DND-41 (cell line): Measurements from ENCODE around the gene FGF12.
"Not testable (repeated sequence)": the region's sequence is repeated elsewhere in the genome, so short reads cannot be mapped to it uniquely, and the experiment has no call there.

Experiments
- ATAC-seq: fragments of 200-7000 bp; cut with Tn5 transposase; 3 replicates; pipeline ENCODE4 v1.9.1; 2021; ENCODE audit warnings: low read depth; ENCODE audit not compliant: insufficient read depth
- DNase-seq: peaks from one replicate; pipeline ENCODE4 v3.0.0-alpha.2; 2020
- H2AFZ ChIP-seq: 2 replicates; pipeline ENCODE4 v1.6.0; 2012; ENCODE audit warnings: low read depth, low read length
- H3K27ac ChIP-seq: 2 replicates; pipeline ENCODE4 v1.5.1; 2012; ENCODE audit warnings: low read length, inconsistent platforms
- H3K27me3 ChIP-seq: fragments of 200-600 bp; sonication (generic); 2 replicates; pipeline ENCODE4 v1.6.0; 2012; ENCODE audit warnings: low read length, mild to moderate bottlenecking, inconsistent platforms; ENCODE audit not compliant: insufficient read depth, poor library complexity
- H3K36me3 ChIP-seq: 2 replicates; pipeline ENCODE4 v1.5.1; 2012; ENCODE audit warnings: low read length, inconsistent platforms; ENCODE audit not compliant: insufficient read depth
- H3K4me1 ChIP-seq: 2 replicates; pipeline ENCODE4 v1.5.1; 2012; ENCODE audit warnings: mild to moderate bottlenecking, low read length; ENCODE audit not compliant: insufficient read depth
- H3K4me2 ChIP-seq: 2 replicates; pipeline ENCODE4 v1.6.0; 2012; ENCODE audit warnings: mild to moderate bottlenecking, moderate library complexity, low read length, inconsistent platforms; ENCODE audit not compliant: insufficient read depth
- H3K4me3 ChIP-seq, 2 experiments: fragments of 200-600 bp in 1 of 2; shearing (Covaris generic) in 1 of 2; 2 replicates each; pipeline ENCODE4 v1.5.1; 2012 to 2016; ENCODE audit warnings: inconsistent platforms in 2 of 2, low read length in 2 of 2, mild to moderate bottlenecking in 2 of 2, low read depth in 1 of 2, moderate library complexity in 1 of 2
- H3K79me2 ChIP-seq: 2 replicates; pipeline ENCODE4 v1.6.0; 2012; ENCODE audit warnings: low read length, inconsistent platforms; ENCODE audit not compliant: insufficient read depth
- H3K9ac ChIP-seq: 2 replicates; pipeline ENCODE4 v1.6.0; 2012; ENCODE audit warnings: low read depth, mild to moderate bottlenecking, inconsistent platforms, low read length, moderate library complexity
- H3K9me3 ChIP-seq: 2 replicates; pipeline ENCODE4 v1.5.1; 2012; ENCODE audit warnings: low read length, moderate library complexity, mild to moderate bottlenecking, inconsistent platforms; ENCODE audit not compliant: insufficient read depth, severe bottlenecking
- H4K20me1 ChIP-seq: 2 replicates; pipeline ENCODE4 v1.6.0; 2012; ENCODE audit warnings: low read length; ENCODE audit not compliant: insufficient read depth
- CTCF ChIP-seq: IDR thresholded peaks from 2 replicates; pipeline ENCODE4 v1.5.1; 2012; ENCODE audit warnings: borderline replicate concordance, low read length, moderate library complexity, mild to moderate bottlenecking; ENCODE audit not compliant: poor library complexity, severe bottlenecking; ENCODE audit errors: extremely low read depth
- EZH2 ChIP-seq: IDR thresholded peaks from 3 replicates; pipeline ENCODE4 v1.6.1; 2012; ENCODE audit warnings: borderline replicate concordance, low read depth, mild to moderate bottlenecking, moderate library complexity, low read length, inconsistent platforms; ENCODE audit not compliant: severe bottlenecking

Gene FGF12

GRCh38 chr3:192747145-192747544 lies 19.8 kb upstream of the FGF12 start:
- no peaks in the 10 kb centered on the region for H3K79me2 ChIP-seq
- no peak overlapping the region for H3K4me3 ChIP-seq
- ATAC-seq (no peak), DNase-seq (no peak)
- H3K36me3 ChIP-seq = no peaks in the 10 kb centered on the region
- no peaks in the 10 kb centered on the region for H3K27me3 ChIP-seq
- no peaks in the 10 kb centered on the region for H3K4me1 ChIP-seq
- no peak overlapping the region for H3K27ac ChIP-seq
- TF ChIP-seq EZH2 (no peak), CTCF (no peak)
- H4K20me1 ChIP-seq = no peaks in the 10 kb centered on the region
- H2AFZ ChIP-seq = no peak overlapping the region
- no peaks in the 10 kb centered on the region for H3K9me3 ChIP-seq
- H3K9ac ChIP-seq = no peak overlapping the region
- H3K4me2 ChIP-seq = no peak overlapping the region

DNA sequence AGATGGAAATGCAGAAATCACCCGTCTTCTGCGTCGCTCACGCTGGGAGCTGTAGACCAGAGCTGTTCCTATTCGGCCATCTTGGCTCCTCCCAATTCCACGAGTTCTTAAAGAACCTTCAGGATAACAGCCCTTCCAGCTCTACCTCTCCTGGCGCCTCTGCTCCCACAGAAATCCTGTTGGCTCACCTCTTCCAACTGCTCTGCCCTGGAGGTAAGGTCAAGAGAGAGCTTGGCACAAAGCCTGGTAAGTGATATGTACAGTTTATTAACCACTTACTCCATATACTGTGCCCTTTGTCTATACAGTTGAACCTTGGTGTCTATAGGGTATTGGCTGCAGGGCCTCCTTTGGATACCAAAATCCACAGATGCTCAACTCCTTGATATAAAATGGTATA lies 17.8 kb upstream of the FGF12 start:
- H4K20me1 ChIP-seq = no peaks in the 10 kb centered on the region
- no peaks in the 10 kb centered on the region for H3K9me3 ChIP-seq
- H3K9ac ChIP-seq = no peak overlapping the region
- H3K4me1 ChIP-seq = no peaks in the 10 kb centered on the region
- no peaks in the 10 kb centered on the region for H3K36me3 ChIP-seq
- no peaks in the 10 kb centered on the region for H3K27me3 ChIP-seq
- no peak overlapping the region for H3K4me3 ChIP-seq
- no peak overlapping the region for H3K27ac ChIP-seq
- DNase-seq = no peak
- H3K79me2 ChIP-seq = no peaks in the 10 kb centered on the region
- ATAC-seq = no peak
- H2AFZ ChIP-seq = no peak overlapping the region
- no peak for TF ChIP-seq EZH2
- no peak for TF ChIP-seq CTCF
- H3K4me2 ChIP-seq = no peak overlapping the region

DNA sequence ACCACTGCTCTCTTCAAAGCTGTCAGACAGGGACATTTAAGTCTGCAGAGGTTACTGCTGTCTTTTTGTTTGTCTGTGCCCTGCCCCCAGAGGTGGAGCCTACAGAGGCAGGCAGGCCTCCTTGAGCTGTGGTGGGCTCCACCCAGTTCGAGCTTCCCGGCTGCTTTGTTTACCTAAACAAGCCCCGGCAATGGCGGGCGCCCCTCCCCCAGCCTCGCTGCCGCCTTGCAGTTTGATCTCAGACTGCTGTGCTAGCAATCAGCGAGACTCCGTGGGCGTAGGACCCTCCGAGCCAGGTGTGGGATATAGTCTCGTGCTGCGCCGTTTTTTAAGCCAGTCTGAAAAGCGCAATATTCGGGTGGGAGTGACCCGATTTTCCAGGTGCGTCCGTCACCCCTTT lies 17.3 kb upstream of the FGF12 start:
- not testable (repeated sequence) for DNase-seq

GRCh38 chr3:192737506-192737905 lies 10.2 kb upstream of the FGF12 start:
- no peak overlapping the region for H3K27ac ChIP-seq
- no peaks in the 10 kb centered on the region for H4K20me1 ChIP-seq
- TF ChIP-seq EZH2 (no peak), CTCF (no peak)
- DNase-seq (no peak), ATAC-seq (no peak)
- no peak overlapping the region for H3K4me3 ChIP-seq
- H3K4me2 ChIP-seq = no peak overlapping the region
- H3K9me3 ChIP-seq = no peaks in the 10 kb centered on the region
- H3K36me3 ChIP-seq = no peaks in the 10 kb centered on the region
- no peaks in the 10 kb centered on the region for H3K4me1 ChIP-seq
- H3K9ac ChIP-seq = no peak overlapping the region
- no peaks in the 10 kb centered on the region for H3K27me3 ChIP-seq
- no peak overlapping the region for H2AFZ ChIP-seq
- no peaks in the 10 kb centered on the region for H3K79me2 ChIP-seq

More for the DNA sequence above, 17.3 kb upstream of the FGF12 start:
- not testable (repeated sequence) for H3K9me3 ChIP-seq, H4K20me1 ChIP-seq, ATAC-seq, H3K4me1 ChIP-seq, H3K27ac ChIP-seq, H3K79me2 ChIP-seq, H3K36me3 ChIP-seq, H3K4me2 ChIP-seq, H3K4me3 ChIP-seq, H3K27me3 ChIP-seq, H3K9ac ChIP-seq, H2AFZ ChIP-seq
